Fibroblast of skin of back (primary cell): ENCODE data around the gene LRRC66.

Source experiments
- DNase-seq: peaks from one replicate; pipeline ENCODE4 v3.0.0-alpha.2; 2013

LRRC66 gene

DNA sequence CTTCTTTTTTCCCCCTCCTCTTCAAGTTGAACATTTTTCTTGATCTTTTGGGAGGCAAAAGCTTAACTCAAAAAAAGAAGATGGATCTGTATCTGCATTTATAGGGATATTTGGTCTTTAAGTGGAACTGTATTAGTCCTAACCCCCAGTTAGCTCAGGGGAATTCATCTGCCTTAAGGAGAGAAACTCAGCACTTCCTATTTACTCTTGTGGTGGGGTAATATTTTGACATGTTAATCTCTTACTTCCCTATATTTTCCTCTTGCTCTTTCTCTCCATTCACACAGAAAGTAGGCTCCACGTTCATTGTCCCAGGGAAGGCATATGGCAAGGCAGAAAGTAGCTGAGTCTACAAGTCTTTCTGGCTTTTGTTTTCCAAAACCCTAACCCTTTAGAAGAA lies 5.3 kb downstream of the LRRC66 start:
- DNase-seq: no peak

DNA sequence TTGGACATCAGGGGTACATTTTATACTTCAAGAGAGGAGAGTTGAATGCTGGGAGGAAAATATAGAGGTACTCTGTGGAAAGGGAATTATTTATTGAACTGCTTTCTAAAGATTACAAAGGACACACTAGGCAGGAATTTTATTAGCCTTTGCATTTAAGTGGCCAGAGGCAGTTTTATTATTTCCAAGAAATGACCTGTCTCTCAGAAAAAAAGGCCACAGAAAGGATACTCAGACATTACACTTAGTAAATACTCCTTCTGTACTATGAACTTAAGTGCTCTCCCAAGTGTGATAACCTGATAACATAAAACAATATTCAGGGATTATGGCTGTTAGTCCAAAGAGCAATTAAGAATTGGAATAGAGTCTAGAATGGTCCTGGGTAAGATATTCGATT lies 7.5 kb downstream of the LRRC66 start:
- DNase-seq: no peak

DNA sequence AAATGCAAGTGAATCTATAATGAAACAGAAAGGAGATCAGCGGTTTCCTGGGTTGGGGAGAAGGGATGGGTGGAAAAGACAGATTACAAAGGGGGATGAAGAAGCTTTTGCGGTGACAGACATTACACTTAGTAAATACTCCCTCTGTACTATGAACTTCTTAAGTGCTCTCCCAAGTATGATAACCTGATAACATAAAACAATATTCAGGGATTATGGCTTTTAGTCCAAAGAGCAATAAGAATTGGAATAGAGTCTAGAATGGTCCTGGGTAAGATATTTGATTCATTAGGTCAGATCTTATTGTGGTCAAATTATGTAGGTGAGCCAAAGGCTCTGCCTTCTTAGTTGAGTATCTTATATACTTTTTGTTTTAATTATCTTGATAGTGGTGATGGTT lies 9.2 kb downstream of the LRRC66 start:
- DNase-seq: no peak

DNA sequence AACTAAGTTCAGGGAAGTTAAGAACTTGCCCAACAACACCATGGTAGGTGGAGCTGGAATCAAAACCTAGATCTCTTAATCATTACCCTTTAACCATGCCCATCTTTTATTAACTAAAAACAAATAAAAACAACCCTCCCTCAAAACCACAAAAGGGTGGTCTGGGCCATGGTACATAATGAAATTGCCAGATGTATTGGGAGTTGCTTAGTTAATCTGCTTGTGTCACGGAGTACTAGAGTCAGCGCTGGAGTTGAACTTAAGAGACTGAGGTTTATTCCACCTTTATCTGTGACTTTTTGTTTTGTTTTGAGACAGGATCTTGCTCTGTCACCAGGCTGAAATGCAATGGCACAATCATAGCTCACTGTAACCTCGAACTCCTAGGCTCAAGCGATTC lies 13.3 kb downstream of the LRRC66 start:
- DNase-seq: no peak

DNA sequence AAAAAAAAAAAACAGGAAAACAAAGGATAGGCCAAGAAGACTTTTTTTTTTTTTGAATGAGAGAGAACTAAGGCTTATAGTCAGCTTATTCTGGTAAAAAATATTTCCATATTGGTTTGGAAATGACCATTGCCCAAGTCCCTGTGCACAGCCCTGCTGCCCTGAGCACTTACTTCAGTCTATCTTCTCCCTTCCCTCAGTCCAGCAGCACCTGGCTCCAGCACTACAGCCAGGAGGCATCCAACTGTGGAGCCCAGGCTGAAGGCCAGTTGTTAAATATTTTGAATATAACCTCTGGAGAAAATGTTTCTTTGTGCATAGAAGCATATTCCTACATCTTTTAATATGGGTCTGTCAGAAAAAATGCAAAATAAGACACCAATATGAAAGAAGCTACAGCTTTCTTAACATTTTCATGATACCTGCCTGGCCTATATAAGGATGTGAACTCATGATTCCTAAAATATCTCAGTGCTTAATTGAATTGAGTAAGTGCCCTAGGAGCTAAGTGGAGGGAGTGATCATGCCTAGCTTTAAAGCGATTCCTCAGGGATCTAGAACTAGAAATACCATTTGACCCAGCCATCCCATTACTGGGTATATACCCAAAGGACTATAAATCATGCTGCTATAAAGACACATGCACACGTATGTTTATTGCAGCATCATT lies 14.4 kb downstream of the LRRC66 start:
- DNase-seq: no peak

DNA sequence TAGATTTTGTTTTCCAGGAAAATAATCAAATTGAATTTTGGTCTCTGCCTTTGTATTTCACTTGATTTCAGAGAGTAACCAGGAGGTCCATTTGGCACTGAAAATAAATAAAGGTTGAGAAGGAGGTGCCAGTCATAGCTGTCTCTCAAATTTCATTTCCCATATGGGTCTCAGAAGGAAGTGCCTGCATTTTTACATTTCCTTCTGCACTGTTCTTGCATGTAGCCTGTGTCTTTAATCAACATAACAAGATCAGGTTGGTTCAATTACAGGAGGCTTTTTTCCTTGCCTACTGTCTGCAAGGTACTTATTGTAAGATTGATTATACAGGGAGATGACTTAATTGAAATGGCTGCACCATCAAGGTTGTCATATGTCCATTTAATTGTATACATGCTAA lies 15.7 kb downstream of the LRRC66 start:
- no peak for DNase-seq

DNA sequence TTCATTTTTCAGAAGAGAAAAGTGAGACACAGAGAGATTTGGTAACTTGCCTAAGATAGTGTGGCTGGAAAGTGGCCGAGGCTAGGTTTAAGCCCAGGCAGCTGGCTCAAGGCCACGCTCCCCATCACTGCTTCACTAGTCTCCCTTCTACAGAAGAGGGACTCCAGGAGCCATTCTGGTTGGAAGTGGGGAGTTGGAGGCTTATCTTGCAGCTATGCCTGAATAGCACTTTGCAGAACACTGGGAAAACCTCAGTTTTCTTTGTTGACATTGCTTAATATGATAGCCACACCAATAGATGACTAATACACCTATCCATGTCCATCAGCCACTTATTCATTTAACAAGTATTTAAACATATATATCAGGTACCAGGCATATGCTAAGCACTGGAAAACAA lies 18.5 kb downstream of the LRRC66 start:
- DNase-seq: peak; percentile 1

DNA sequence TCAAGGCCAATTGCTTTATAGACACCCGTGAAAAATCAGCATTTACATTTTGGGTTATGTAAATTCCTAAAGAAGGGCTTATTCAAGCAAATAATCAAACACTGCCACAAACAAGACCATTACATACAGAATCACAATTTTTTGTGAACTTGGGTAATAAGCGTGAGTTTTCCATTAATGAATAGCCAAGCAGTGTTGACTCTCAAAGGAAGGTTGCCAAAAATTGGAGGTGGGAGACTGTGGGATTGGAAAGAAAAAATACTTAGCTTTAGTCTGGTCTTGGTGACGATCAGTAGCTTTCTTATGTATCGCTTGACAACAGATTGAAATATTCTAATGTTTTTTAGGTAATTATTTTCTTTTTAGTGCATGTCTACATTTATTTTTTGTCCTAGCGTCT lies 20.9 kb downstream of the LRRC66 start:
- no peak for DNase-seq

DNA sequence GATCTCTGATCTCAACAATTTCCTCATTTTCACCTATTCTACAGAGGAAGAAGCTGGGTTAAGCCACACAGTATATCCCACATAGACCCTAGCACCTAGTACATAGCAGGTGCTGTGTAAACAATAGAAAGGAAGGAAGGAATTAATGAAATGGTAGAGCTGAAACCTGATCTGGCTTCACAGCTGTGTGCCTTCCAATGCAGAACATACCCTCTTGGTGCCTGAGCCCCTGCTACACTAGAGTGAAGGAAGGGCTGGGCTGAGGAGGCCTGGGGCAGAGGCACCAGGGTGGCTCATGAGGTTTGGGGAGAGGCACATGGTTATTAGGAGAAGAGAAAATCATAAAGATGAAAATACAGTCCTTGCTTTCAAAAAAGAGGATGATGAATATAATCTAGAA lies 21.3 kb downstream of the LRRC66 start:
- DNase-seq: no peak

DNA sequence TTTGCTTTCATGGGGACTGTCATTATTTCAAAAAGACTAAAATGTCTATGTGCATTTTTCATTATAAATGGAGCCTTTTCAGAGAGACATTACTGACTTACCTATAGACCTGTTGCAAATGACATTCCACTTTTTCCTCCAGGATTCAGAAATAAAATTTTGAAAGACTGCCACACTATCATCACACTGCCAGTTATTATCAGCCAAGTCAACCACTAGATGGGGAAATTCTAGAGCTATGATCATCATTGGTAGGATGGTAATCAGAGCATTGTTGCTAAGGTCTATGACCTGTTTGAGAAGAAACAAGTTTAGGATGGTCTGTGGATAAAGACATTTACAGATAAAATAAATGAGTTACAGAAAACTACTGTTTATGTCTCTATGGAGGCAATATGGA lies 22.5 kb downstream of the LRRC66 start:
- no peak for DNase-seq

DNA sequence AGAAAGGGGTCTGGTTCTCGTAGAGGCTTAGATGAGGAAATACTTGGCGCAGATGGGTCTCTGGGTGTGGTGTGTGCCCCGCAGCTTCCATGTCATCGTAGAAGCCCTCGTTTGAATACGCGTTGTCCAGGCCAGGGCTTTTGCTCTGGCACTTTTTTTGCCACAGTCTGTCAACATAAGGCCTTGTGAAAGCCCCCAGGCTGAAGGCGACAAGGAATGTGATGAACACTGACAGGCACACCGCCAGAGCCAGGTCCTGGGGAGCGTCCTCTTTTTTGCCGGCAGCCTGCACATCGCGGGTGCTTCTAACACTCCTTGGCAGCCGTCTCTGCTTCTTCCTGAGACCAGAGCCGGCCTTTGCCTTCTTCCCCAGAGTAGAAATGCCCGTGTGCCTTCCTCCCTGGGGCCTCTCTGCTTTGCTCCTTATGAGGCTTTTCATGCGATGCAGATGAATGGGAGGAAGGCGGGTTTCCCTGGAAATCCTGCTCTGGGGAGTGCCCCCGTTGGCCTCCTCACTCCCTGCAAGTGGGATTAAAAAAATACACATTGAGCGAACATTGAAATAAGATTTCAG lies 24.4 kb downstream of the LRRC66 start:
- no peak for DNase-seq

DNA sequence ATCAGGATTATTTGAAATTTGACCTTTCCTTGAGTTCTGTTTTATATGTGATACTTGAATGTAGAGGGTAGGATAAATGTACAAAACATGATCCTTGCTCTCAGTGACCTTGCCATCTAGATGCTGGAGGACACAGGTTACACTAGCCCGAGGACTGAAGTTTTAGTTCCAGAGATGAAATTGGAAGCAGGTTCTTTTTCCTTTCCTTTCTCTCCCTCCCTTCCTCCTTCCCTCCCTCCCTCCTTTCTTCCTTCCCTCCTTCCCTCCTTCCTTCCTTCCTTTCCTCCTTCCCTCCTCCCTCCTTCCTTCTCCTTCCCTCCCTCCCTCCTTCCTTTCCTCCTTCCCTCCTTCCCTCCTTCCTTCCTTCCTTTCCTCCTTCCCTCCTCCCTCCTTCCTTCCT lies 54.3 kb downstream of the LRRC66 start:
- DNase-seq: no peak

DNA sequence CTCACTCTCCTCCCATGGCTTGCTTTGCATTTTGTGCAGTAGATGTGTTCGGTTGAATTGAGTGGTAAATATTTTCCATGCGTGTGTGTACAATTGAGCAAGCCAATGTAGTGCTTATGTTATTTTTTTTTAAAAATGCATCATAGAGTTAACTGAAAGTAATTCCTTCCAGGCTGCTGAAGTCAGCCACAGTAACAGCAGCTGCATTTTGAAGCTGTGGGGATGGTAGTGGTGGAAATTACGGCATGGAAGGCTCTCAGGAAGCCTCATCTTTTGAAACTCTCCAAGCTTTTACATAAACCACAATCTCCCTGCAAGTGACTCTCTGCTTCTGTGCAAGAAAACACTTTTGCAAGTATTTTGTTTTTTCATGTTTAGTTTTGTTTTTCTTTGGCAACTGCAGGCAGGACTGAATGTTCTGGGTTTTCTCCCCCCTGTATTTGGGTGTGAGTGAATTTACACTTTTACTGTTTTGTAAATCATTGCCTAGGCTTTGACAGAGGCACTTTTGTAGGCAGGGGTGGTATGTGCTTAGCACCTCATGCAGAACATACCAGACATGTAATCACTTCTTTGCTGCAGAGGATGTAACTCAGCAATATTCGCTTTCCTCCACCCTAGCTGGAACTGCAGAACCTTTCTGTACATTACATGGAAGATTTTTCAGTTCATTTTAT lies 56.2 kb downstream of the LRRC66 start:
- no peak for DNase-seq

DNA sequence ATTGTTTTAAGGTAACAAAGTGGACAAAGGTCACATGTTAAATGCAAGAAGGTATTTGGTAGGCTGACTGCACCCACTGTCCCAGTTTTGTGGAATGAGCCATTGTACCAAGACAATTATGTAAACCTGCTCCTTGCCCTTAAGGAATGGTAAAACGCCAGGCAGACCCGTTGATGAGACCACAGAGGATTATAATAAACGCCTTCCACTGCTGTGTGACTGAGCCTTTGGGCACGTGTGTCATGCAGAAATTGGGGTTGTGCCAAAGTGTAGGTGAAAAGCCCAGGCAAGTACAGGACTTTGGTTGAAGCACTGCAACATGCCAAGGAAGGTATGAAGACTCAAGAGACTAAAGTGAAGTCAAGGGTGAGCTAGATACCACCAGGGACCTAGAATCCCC lies 59.7 kb downstream of the LRRC66 start:
- DNase-seq: no peak

DNA sequence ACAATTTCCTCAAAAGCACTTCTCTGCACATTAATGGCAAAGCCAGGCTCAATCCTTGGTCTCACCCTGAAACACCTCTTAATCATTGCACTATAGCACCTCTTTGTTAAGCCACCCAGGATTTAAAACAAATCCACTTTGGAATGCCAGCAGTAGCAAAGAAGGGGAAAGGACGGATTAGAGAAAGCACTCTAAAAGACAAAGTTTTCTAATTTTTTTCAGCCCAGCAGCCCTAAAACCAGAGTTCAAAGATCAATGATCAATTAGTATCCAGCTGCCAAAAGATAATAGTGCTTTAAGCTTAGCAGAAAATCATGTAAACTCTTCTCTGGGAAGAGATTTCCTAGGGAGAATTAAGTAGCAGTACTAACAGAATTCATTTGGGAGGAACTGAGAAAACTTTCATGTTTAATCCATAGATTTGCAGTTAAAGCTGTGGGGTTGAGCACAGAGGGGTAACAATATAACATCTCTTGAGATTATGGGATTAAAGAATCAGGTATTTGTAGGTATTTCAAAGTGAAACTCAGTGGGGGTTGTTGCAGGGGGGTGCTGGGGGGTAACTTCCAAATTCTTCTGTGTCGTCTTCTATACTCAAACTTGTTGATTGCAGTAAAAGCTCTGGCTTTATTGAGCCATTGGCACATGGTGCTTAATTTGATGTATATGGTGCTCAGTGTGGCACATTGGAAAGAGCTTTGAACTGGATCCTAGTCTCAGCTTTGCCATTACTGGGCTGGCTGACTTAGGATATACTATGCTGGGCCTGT lies 61.8 kb downstream of the LRRC66 start:
- DNase-seq: no peak
